ENCODE data around the gene SAYSD1. TPM values are rescaled to one million over a fixed set of nuclear protein-coding genes. Genes with fewer than 3 reads are reported as not detected.

Gene SAYSD1
- total and polyA plus RNA-seq, 9 of the 15 experiments (the other 6 are each of a cell fraction or from before 2014, with no cell fraction given), result 3.5 to 19.1 (median 12.4) TPM

GRCh38 chr6:39056191-39056590 lies 58.8 kb downstream of the SAYSD1 start:
- WGBS (ENCODE audit: insufficient coverage, low coverage, missing lambda C conversion rate), result 2% methylated on average over 5 of the region's 5 CpGs
- FAIRE-seq, result no peak

More at GRCh38 chr6:39056191-39056590, 58.8 kb downstream of the SAYSD1 start:
- intact Hi-C loops (cut with micrococcal nuclease), result no loop called here
- Histone ChIP-seq H3K27me3 (ENCODE audit: control insufficient read depth in 2 of 2, insufficient read depth in 2 of 2, low read length in 2 of 2) (peaks cover 21 to 62% of the 10 kb centered on the region in 2 experiments), H3K9ac (ENCODE audit: insufficient read depth in 1 of 2, low read depth in 2 of 2, low read length in 2 of 2) (no peak overlapping the region), H3K4me2 (ENCODE audit: insufficient read depth, low read length) (no peak overlapping the region), H3K36me3 (ENCODE audit: control insufficient read depth, insufficient read depth, low read length) (no peaks in the 10 kb centered on the region), H3K79me2 (ENCODE audit: control insufficient read depth, insufficient read depth, low read length) (no peaks in the 10 kb centered on the region), H3K27ac (ENCODE audit: extremely low read depth, low read depth, low read length) (no peak overlapping the region), H3K4me1 (replicated peaks in 1 of 2; ENCODE audit: control insufficient read depth in 2 of 2, insufficient read depth in 2 of 2, low read length in 2 of 2) (no peaks in the 10 kb centered on the region; a peak in 1 of 5 replicates), H3K9me3 (replicated peaks; ENCODE audit: control insufficient read depth, insufficient read depth, low read depth, low read length) (no peaks in the 10 kb centered on the region), H3K4me3 (no peak overlapping the region), H3K9me1 (ENCODE audit: control insufficient read depth, insufficient read depth, low read length) (no peaks in the 10 kb centered on the region), H2AFZ (ENCODE audit: low read depth, low read length) (no peak overlapping the region), H4K20me1 (replicated peaks; ENCODE audit: control insufficient read depth, insufficient read depth, low read length) (peaks cover 19% of the 10 kb centered on the region; the same call in 1 of the 2 replicates)
- in situ Hi-C loops (cut with MboI), result no loop called here
- no TSS peak for BruUV-seq (replicated peaks)
- no peak for ATAC-seq
- no peak for TF ChIP-seq SRSF3 (IDR thresholded peaks at IDR 0.05; ENCODE audit: insufficient read depth, low read length)
- no peak for TF ChIP-seq ELK3 (CRISPR knock-in tag; IDR thresholded peaks at IDR 0.05)
- no peak for TF ChIP-seq ILK (tag; IDR thresholded peaks at IDR 0.05; ENCODE audit: borderline replicate concordance, low read depth)
- no peak for TF ChIP-seq POLR2B (IDR thresholded peaks at IDR 0.05; ENCODE audit: low read depth, partially characterized antibody)
- TF ChIP-seq KLF10 (CRISPR knock-in tag; IDR thresholded peaks at IDR 0.05), result no peak
- no peak for TF ChIP-seq ZKSCAN8 (CRISPR knock-in tag; IDR thresholded peaks at IDR 0.05)
- TF ChIP-seq ARHGAP35 (IDR thresholded peaks at IDR 0.05; ENCODE audit: partially characterized antibody), result no peak
- TF ChIP-seq XRCC4 (IDR thresholded peaks at IDR 0.05; ENCODE audit: extremely low read depth, insufficient read depth, insufficient read length), result no peak
- no peak for TF ChIP-seq ELF4 (CRISPR knock-in tag; IDR thresholded peaks at IDR 0.05)
- TF ChIP-seq ZNF507 (tag; conservative IDR thresholded peaks at IDR 0.05), result no peak
- TF ChIP-seq BCL6 (CRISPR knock-in tag; IDR thresholded peaks at IDR 0.05), result no peak
- DNase-seq (ENCODE audit: extremely low read depth in 1 of 4, low spot score in 3 of 4), result no peak
- ChIA-PET POLR2A (interaction anchor here (0.7 to 1.4 kb wide), 3 partner anchors 11 to 577 kb away, joined by 3 to 6 read pairs (median 3); no protein-coding TSS in a partner anchor), CTCF (ENCODE audit: low intra/inter-chr PET ratio) (no interaction called here)
